Gastrocnemius medialis (tissue), 4 donors: Measurements from ENCODE around the gene RALGAPB.

Source experiments
- POLR2A ChIP-seq, 2 donors: fragments of 450-650 bp; IDR thresholded peaks; one replicate each; pipeline ENCODE4 v1.6.1; 2017; ENCODE audit warnings: antibody characterized with exemption in 2 of 2, mild to moderate bottlenecking in 2 of 2, moderate library complexity in 2 of 2
- TF ChIP-seq, protein P1 (sequence below), 5 experiments: fragments of 450-650 bp in 3 of 5; fragments of 200-600 bp in 2 of 5; sonication (generic) in 2 of 5; IDR thresholded peaks in 4 of 5; conservative IDR thresholded peaks in 1 of 5; 1 replicate in 4 of 5; 2 replicates in 1 of 5; pipeline ENCODE4 v1.5.1; 2016 to 2019; ENCODE audit warnings: antibody characterized with exemption in 5 of 5, mild to moderate bottlenecking in 3 of 5, moderate library complexity in 3 of 5

DNA sequence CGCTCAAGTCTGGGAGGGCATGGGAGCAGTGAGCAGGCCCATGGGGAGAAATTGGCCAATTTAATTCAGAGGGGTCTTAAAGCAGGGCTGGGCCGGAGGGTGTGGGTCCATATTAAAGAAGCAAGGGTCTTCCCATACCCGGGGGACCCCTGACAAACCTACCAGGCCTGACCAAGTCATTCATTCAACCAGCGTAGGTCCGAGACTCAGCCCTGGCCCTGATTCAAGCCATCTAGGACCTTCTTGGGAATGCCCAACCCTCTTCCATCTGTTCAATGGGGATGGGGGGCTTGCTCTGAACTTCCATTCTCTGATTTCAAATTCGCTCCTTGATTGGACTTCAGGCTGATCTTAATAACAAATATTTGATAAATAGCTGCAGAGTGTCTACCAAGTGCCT, 115.7 kb downstream of the RALGAPB start:
- TF ChIP-seq, protein P1, sequence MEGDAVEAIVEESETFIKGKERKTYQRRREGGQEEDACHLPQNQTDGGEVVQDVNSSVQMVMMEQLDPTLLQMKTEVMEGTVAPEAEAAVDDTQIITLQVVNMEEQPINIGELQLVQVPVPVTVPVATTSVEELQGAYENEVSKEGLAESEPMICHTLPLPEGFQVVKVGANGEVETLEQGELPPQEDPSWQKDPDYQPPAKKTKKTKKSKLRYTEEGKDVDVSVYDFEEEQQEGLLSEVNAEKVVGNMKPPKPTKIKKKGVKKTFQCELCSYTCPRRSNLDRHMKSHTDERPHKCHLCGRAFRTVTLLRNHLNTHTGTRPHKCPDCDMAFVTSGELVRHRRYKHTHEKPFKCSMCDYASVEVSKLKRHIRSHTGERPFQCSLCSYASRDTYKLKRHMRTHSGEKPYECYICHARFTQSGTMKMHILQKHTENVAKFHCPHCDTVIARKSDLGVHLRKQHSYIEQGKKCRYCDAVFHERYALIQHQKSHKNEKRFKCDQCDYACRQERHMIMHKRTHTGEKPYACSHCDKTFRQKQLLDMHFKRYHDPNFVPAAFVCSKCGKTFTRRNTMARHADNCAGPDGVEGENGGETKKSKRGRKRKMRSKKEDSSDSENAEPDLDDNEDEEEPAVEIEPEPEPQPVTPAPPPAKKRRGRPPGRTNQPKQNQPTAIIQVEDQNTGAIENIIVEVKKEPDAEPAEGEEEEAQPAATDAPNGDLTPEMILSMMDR (IDR thresholded peaks at IDR 0.05 in 4 of 5, conservative IDR thresholded peaks at IDR 0.05 in 1 of 5), result no peak
- TF ChIP-seq POLR2A (IDR thresholded peaks at IDR 0.05), result no peak
